ENCODE measurements around the gene PCDHB10. TPM values are rescaled to one million over a fixed set of nuclear protein-coding genes. Genes with fewer than 3 reads are reported as not detected.
"Not testable (repeated sequence)": the region's sequence is repeated elsewhere in the genome, so short reads cannot be mapped to it uniquely, and the experiment has no call there.

The PCDHB10 gene
- total RNA-seq, 2 experiments from 2014 or later, result not detected

DNA sequence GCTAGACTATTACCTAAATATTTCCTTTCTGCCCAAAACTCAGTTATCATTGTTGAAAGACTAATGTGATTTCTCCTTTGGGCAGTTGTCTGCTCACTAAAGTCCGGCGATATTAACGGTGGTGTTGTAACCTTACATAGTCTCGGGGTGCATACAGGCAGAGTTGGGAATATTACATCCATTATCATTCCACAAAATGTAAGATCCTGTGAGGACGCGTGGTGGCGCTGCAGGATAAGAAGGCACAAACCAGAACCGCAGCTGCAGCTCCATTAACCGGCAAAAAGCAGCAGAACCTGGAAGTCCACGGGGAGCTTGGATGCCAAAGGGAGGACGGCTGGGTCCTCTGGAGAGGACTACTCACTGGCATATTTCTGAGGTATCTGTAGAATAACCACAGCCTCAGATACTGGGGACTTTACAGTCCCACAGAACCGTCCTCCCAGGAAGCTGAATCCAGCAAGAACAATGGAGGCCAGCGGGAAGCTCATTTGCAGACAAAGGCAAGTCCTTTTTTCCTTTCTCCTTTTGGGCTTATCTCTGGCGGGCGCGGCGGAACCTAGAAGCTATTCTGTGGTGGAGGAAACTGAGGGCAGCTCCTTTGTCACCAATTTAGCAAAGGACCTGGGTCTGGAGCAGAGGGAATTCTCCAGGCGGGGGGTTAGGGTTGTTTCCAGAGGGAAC is 21.6 kb downstream of the PCDHB10 start, which contains the start of gene PCDHB13:
PCDHB13 (plus strand) TSS at position 264 of the 684 bp plus-strand sequence; CDS start at position 469, 205 bp downstream.
- TF ChIP-seq, protein P1, sequence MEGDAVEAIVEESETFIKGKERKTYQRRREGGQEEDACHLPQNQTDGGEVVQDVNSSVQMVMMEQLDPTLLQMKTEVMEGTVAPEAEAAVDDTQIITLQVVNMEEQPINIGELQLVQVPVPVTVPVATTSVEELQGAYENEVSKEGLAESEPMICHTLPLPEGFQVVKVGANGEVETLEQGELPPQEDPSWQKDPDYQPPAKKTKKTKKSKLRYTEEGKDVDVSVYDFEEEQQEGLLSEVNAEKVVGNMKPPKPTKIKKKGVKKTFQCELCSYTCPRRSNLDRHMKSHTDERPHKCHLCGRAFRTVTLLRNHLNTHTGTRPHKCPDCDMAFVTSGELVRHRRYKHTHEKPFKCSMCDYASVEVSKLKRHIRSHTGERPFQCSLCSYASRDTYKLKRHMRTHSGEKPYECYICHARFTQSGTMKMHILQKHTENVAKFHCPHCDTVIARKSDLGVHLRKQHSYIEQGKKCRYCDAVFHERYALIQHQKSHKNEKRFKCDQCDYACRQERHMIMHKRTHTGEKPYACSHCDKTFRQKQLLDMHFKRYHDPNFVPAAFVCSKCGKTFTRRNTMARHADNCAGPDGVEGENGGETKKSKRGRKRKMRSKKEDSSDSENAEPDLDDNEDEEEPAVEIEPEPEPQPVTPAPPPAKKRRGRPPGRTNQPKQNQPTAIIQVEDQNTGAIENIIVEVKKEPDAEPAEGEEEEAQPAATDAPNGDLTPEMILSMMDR (conservative IDR thresholded peaks at IDR 0.05; ENCODE audit: low read length), result peak; percentile 56
- POLR2A ChIA-PET; CTCF ChIA-PET (ENCODE audit: unreplicated experiment); H4K20me1 ChIP-seq (ENCODE audit: insufficient read depth, low read length); H3K4me1 ChIP-seq (ENCODE audit: insufficient read depth, low read length, poor library complexity, severe bottlenecking); H3K36me3 ChIP-seq (ENCODE audit: insufficient read depth, low read length); H3K9me2 ChIP-seq (ENCODE audit: insufficient read depth, low read length); BruUV-seq (replicated peaks); H3K27ac ChIP-seq (ENCODE audit: low read depth, low read length, poor library complexity, severe bottlenecking); H2AFZ ChIP-seq (ENCODE audit: low read length); H3K4me2 ChIP-seq (ENCODE audit: low read length); H3K79me2 ChIP-seq (ENCODE audit: insufficient read depth, low read depth, low read length); H3K9me3 ChIP-seq (ENCODE audit: low read length); H3K4me3 ChIP-seq (ENCODE audit: low read depth, low read length, poor library complexity, severe bottlenecking): not testable (repeated sequence)
- intact Hi-C loops (cut with micrococcal nuclease; ENCODE audit: unreplicated experiment), result loop anchor here (10.0 kb wide), 1 partner anchor 351 kb away; no protein-coding TSS in a partner anchor
- peak; percentile 3 for DNase-seq (ENCODE audit: low spot score)

DNA sequence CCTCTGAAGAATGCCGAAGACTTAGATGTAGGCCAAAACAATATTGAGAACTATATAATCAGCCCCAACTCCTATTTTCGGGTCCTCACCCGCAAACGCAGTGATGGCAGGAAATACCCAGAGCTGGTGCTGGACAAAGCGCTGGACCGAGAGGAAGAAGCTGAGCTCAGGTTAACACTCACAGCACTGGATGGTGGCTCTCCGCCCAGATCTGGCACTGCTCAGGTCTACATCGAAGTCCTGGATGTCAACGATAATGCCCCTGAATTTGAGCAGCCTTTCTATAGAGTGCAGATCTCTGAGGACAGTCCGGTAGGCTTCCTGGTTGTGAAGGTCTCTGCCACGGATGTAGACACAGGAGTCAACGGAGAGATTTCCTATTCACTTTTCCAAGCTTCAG is 22.4 kb downstream of the PCDHB10 start:
- BruUV-seq (replicated peaks); H4K20me1 ChIP-seq (ENCODE audit: insufficient read depth, low read length); H3K27ac ChIP-seq (ENCODE audit: low read depth, low read length, poor library complexity, severe bottlenecking); H3K79me2 ChIP-seq (ENCODE audit: insufficient read depth, low read depth, low read length); H2AFZ ChIP-seq (ENCODE audit: low read length); CTCF ChIA-PET (ENCODE audit: unreplicated experiment); H3K4me3 ChIP-seq (ENCODE audit: low read depth, low read length, poor library complexity, severe bottlenecking); H3K4me1 ChIP-seq (ENCODE audit: insufficient read depth, low read length, poor library complexity, severe bottlenecking); H3K9me3 ChIP-seq (ENCODE audit: low read length); DNase-seq (ENCODE audit: low spot score); H3K36me3 ChIP-seq (ENCODE audit: insufficient read depth, low read length); H3K9me2 ChIP-seq (ENCODE audit: insufficient read depth, low read length); POLR2A ChIA-PET; H3K4me2 ChIP-seq (ENCODE audit: low read length): not testable (repeated sequence)
- intact Hi-C loops (cut with micrococcal nuclease; ENCODE audit: unreplicated experiment), result loop anchor here (10.0 kb wide), 1 partner anchor 350 kb away; no protein-coding TSS in a partner anchor

DNA sequence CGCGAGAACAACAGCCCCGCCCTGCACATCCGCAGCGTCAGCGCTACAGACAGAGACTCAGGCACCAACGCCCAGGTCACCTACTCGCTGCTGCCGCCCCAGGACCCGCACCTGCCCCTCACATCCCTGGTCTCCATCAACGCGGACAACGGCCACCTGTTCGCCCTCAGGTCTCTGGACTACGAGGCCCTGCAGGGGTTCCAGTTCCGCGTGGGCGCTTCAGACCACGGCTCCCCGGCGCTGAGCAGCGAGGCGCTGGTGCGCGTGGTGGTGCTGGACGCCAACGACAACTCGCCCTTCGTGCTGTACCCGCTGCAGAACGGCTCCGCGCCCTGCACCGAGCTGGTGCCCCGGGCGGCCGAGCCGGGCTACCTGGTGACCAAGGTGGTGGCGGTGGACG is 23.4 kb downstream of the PCDHB10 start:
- BruUV-seq (replicated peaks), result not testable (repeated sequence)
- intact Hi-C loops (cut with micrococcal nuclease; ENCODE audit: unreplicated experiment), result loop anchor here (10.0 kb wide), 1 partner anchor 349 kb away; no protein-coding TSS in a partner anchor

DNA sequence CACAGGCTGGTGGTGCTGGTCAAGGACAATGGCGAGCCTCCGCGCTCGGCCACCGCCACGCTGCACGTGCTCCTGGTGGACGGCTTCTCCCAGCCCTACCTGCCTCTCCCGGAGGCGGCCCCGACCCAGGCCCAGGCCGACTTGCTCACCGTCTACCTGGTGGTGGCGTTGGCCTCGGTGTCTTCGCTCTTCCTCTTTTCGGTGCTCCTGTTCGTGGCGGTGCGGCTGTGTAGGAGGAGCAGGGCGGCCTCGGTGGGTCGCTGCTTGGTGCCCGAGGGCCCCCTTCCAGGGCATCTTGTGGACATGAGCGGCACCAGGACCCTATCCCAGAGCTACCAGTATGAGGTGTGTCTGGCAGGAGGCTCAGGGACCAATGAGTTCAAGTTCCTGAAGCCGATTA is 23.9 kb downstream of the PCDHB10 start:
- H3K36me3 ChIP-seq (ENCODE audit: insufficient read depth, low read length); POLR2A ChIA-PET; H3K4me1 ChIP-seq (ENCODE audit: insufficient read depth, low read length, poor library complexity, severe bottlenecking); H2AFZ ChIP-seq (ENCODE audit: low read length); H3K9me3 ChIP-seq (ENCODE audit: low read length); H3K9me2 ChIP-seq (ENCODE audit: insufficient read depth, low read length); H3K4me2 ChIP-seq (ENCODE audit: low read length); H3K27ac ChIP-seq (ENCODE audit: low read depth, low read length, poor library complexity, severe bottlenecking); DNase-seq (ENCODE audit: low spot score); H3K4me3 ChIP-seq (ENCODE audit: low read depth, low read length, poor library complexity, severe bottlenecking); CTCF ChIA-PET (ENCODE audit: unreplicated experiment); H3K79me2 ChIP-seq (ENCODE audit: insufficient read depth, low read depth, low read length); BruUV-seq (replicated peaks); H4K20me1 ChIP-seq (ENCODE audit: insufficient read depth, low read length): not testable (repeated sequence)
- intact Hi-C loops (cut with micrococcal nuclease; ENCODE audit: unreplicated experiment), result loop anchor here (10.0 kb wide), 1 partner anchor 349 kb away; no protein-coding TSS in a partner anchor

More for the DNA sequence above, 23.4 kb downstream of the PCDHB10 start:
- H3K27ac ChIP-seq (ENCODE audit: low read depth, low read length, poor library complexity, severe bottlenecking); H3K79me2 ChIP-seq (ENCODE audit: insufficient read depth, low read depth, low read length); H2AFZ ChIP-seq (ENCODE audit: low read length); H3K9me2 ChIP-seq (ENCODE audit: insufficient read depth, low read length); CTCF ChIA-PET (ENCODE audit: unreplicated experiment); H3K4me2 ChIP-seq (ENCODE audit: low read length); POLR2A ChIA-PET; DNase-seq (ENCODE audit: low spot score); H3K9me3 ChIP-seq (ENCODE audit: low read length); H3K36me3 ChIP-seq (ENCODE audit: insufficient read depth, low read length); H4K20me1 ChIP-seq (ENCODE audit: insufficient read depth, low read length); H3K4me1 ChIP-seq (ENCODE audit: insufficient read depth, low read length, poor library complexity, severe bottlenecking); H3K4me3 ChIP-seq (ENCODE audit: low read depth, low read length, poor library complexity, severe bottlenecking): not testable (repeated sequence)

Measured in OCI-LY7 (cell line).